WTC11 (cell line): Measurements from ENCODE around the gene HTRA2. TPM values are rescaled to one million over a fixed set of nuclear protein-coding genes. Genes with fewer than 3 reads are reported as not detected.

Experiments used
- ARID4B ChIP-seq: sonication (generic); formaldehyde crosslinking; IDR thresholded peaks from 2 replicates; pipeline ENCODE4 v1.8.0; 2023; ENCODE audit warnings: missing genetic modification reagents, mild to moderate bottlenecking, borderline replicate concordance
- CTCF ChIP-seq: fragments of 200-600 bp; IDR thresholded peaks from 2 replicates; pipeline ENCODE4 v1.8.0; 2022; ENCODE audit warnings: antibody characterized with exemption
- ESRRA ChIP-seq: sonication (generic); formaldehyde crosslinking; IDR thresholded peaks from 2 replicates; pipeline ENCODE4 v1.8.1; 2022; ENCODE audit warnings: mild to moderate bottlenecking, missing genetic modification reagents, borderline replicate concordance
- FOXJ3 ChIP-seq: sonication (generic); formaldehyde crosslinking; IDR thresholded peaks from 2 replicates; pipeline ENCODE4 v1.9.0; 2021; ENCODE audit warnings: missing genetic modification reagents, mild to moderate bottlenecking, borderline replicate concordance
- JUN ChIP-seq: sonication (generic); formaldehyde crosslinking; IDR thresholded peaks from 2 replicates; pipeline ENCODE4 v1.8.0; 2023; ENCODE audit warnings: mild to moderate bottlenecking, missing genetic modification reagents
- MYBL2 ChIP-seq: sonication (generic); formaldehyde crosslinking; IDR thresholded peaks from 2 replicates; pipeline ENCODE4 v1.8.1; 2023; ENCODE audit warnings: mild to moderate bottlenecking, moderate library complexity, missing genetic modification reagents
- NR3C1 ChIP-seq: sonication (generic); formaldehyde crosslinking; conservative IDR thresholded peaks from 2 replicates; pipeline ENCODE4 v1.8.1; 2023; ENCODE audit warnings: low read depth, mild to moderate bottlenecking, missing genetic modification reagents
- RORB ChIP-seq: fragments of 250-450 bp; sonication (Bioruptor Pico); IDR thresholded peaks from 2 replicates; pipeline ENCODE4 v1.9.0; 2021; ENCODE audit warnings: mild to moderate bottlenecking
- TP53 ChIP-seq: sonication (generic); formaldehyde crosslinking; IDR thresholded peaks from 2 replicates; pipeline ENCODE4 v1.8.1; 2023; ENCODE audit warnings: mild to moderate bottlenecking, missing genetic modification reagents
- USF1 ChIP-seq: sonication (generic); formaldehyde crosslinking; IDR thresholded peaks from 2 replicates; pipeline ENCODE4 v1.8.0; 2022; ENCODE audit warnings: mild to moderate bottlenecking, missing genetic modification reagents
- ZNF121 ChIP-seq: sonication (generic); formaldehyde crosslinking; IDR thresholded peaks from 2 replicates; pipeline ENCODE4 v1.8.0; 2023; ENCODE audit warnings: missing genetic modification reagents
- ZNF532 ChIP-seq: fragments of 250-450 bp; sonication (Bioruptor Pico); IDR thresholded peaks from 2 replicates; pipeline ENCODE4 v1.9.0; 2021; ENCODE audit warnings: mild to moderate bottlenecking, borderline replicate concordance
- total RNA-seq: library from RNA; stranded (reverse); gene quantifications from 3 replicates; pipeline ENCODE4 v1.2.3, GENCODE V29; 2021
- TF ChIP-seq, protein P1 (sequence below): sonication (generic); formaldehyde crosslinking; conservative IDR thresholded peaks from 2 replicates; pipeline ENCODE4 v1.8.1; 2022; ENCODE audit warnings: mild to moderate bottlenecking, missing genetic modification reagents
- TF ChIP-seq, protein P2 (sequence below): sonication (generic); formaldehyde crosslinking; IDR thresholded peaks from 2 replicates; pipeline ENCODE4 v1.8.1; 2023; ENCODE audit warnings: mild to moderate bottlenecking, missing genetic modification reagents, moderate library complexity
- TF ChIP-seq, protein P3 (sequence below): sonication (generic); formaldehyde crosslinking; IDR thresholded peaks from 2 replicates; pipeline ENCODE4 v1.8.0; 2022; ENCODE audit warnings: mild to moderate bottlenecking, missing genetic modification reagents
- TF ChIP-seq, protein P4 (sequence below): fragments of 250-450 bp; sonication (Bioruptor Pico); conservative IDR thresholded peaks from 2 replicates; pipeline ENCODE4 v1.9.0; 2021; ENCODE audit warnings: mild to moderate bottlenecking
- TF ChIP-seq, protein P5 (sequence below): fragments of 250-450 bp; sonication (Bioruptor Pico); IDR thresholded peaks from 2 replicates; pipeline ENCODE4 v1.9.0; 2021; ENCODE audit warnings: mild to moderate bottlenecking

Gene HTRA2
- total RNA-seq, 1 experiment from 2014 or later = 30.0 TPM

- TF ChIP-seq CTCF (no peak), ARID4B (CRISPR knock-in tag) (peak; percentile 66; the same call in 1 of the 2 replicates), ZNF121 (CRISPR knock-in tag) (no peak), MYBL2 (peak; percentile 64; the same call in 1 of the 2 replicates), USF1 (CRISPR knock-in tag) (peak; percentile 43; the same call in 1 of the 2 replicates), ZNF532 (CRISPR knock-in tag) (no peak), FOXJ3 (CRISPR knock-in tag) (no peak), JUN (CRISPR knock-in tag) (0 out of 2 replicates have a peak, but pooled peaks have one; percentile 36), NR3C1 (CRISPR knock-in tag) (no peak), TP53 (CRISPR knock-in tag) (no peak), ESRRA (CRISPR knock-in tag) (no peak), RORB (no peak)
- TF ChIP-seq, protein P1, sequence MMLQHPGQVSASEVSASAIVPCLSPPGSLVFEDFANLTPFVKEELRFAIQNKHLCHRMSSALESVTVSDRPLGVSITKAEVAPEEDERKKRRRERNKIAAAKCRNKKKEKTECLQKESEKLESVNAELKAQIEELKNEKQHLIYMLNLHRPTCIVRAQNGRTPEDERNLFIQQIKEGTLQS = no peak
- TF ChIP-seq, protein P2, sequence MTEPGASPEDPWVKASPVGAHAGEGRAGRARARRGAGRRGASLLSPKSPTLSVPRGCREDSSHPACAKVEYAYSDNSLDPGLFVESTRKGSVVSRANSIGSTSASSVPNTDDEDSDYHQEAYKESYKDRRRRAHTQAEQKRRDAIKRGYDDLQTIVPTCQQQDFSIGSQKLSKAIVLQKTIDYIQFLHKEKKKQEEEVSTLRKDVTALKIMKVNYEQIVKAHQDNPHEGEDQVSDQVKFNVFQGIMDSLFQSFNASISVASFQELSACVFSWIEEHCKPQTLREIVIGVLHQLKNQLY (CRISPR knock-in tag) = no peak
- TF ChIP-seq, protein P3, sequence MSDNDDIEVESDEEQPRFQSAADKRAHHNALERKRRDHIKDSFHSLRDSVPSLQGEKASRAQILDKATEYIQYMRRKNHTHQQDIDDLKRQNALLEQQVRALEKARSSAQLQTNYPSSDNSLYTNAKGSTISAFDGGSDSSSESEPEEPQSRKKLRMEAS (CRISPR knock-in tag) = peak; percentile 90
- TF ChIP-seq, protein P4, sequence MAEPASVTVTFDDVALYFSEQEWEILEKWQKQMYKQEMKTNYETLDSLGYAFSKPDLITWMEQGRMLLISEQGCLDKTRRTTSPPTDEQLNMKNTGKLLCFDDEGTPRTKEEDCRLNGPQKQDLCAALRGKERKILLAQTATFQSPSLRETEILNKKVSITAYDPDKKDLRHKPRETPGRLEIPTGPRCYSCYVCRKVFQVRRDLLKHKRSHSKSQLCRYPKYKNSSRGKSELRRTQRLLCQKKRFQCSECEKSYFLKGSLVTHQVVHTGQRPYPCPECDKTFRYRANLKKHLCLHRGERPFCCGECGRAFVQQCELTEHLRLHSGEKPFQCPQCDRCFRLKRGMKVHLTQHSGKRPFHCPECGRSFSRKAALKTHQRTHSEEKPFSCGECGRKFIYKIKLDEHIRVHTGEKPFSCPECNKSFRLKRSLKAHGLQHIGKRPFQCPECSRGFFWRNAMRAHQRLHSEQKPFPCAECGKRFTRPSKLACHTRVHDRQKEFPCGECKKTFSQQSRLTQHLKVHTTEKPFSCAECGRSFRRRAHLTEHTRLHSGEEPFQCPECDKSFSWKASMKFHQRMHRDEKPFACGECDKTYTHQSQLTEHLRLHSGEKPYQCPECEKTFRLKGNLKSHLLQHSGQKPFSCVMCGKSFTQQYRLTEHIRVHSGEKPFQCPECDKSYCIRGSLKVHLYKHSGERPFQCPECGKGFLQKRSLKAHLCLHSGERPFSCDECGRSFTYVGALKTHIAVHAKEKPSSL = no peak
- TF ChIP-seq, protein P5, sequence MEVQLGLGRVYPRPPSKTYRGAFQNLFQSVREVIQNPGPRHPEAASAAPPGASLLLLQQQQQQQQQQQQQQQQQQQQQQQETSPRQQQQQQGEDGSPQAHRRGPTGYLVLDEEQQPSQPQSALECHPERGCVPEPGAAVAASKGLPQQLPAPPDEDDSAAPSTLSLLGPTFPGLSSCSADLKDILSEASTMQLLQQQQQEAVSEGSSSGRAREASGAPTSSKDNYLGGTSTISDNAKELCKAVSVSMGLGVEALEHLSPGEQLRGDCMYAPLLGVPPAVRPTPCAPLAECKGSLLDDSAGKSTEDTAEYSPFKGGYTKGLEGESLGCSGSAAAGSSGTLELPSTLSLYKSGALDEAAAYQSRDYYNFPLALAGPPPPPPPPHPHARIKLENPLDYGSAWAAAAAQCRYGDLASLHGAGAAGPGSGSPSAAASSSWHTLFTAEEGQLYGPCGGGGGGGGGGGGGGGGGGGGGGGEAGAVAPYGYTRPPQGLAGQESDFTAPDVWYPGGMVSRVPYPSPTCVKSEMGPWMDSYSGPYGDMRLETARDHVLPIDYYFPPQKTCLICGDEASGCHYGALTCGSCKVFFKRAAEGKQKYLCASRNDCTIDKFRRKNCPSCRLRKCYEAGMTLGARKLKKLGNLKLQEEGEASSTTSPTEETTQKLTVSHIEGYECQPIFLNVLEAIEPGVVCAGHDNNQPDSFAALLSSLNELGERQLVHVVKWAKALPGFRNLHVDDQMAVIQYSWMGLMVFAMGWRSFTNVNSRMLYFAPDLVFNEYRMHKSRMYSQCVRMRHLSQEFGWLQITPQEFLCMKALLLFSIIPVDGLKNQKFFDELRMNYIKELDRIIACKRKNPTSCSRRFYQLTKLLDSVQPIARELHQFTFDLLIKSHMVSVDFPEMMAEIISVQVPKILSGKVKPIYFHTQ (CRISPR knock-in tag) = peak; percentile 47; the same call in 1 of the 2 replicates
These were observed 31.8 kb upstream of the HTRA2 start (continued) for GRCh38 chr2:74497777-74498499.
